WTC11 (cell line): ENCODE results near the gene CFAP299. TPM values are rescaled to one million over a fixed set of nuclear protein-coding genes. Genes with fewer than 3 reads are reported as not detected.

ENCODE experiments used
- ATAC-seq: fragments of 200-7000 bp; cut with Tn5 transposase; 2 replicates; pipeline ENCODE4 v1.10.0; 2021; ENCODE audit warnings: mild to moderate bottlenecking, moderate library complexity
- CTCF ChIA-PET: fragments of 300-600 bp; sonication (Branson Sonifier 250); formaldehyde crosslinking; loops from one replicate; lab custom pipeline; 2021; ENCODE audit warnings: antibody characterized with exemption; lab: Charles Lee
- POLR2A ChIA-PET: fragments of 350-600 bp; sonication (Branson Sonifier 250); formaldehyde crosslinking; loops from one replicate; lab custom pipeline; 2021; ENCODE audit warnings: antibody characterized with exemption; lab: Charles Lee
- DNase-seq: peaks from one replicate; pipeline ENCODE4 v3.0.0; 2021; ENCODE audit warnings: low spot score
- H3K27ac Mint-ChIP-seq: 2 replicates; pipeline ENCODE4 v1.8.0; 2021; ENCODE audit warnings: mixed read lengths
- H3K27me3 Mint-ChIP-seq: 2 replicates; pipeline ENCODE4 v1.8.0; 2021; ENCODE audit warnings: low read depth, mild to moderate bottlenecking, moderate library complexity, mixed read lengths
- H3K36me3 Mint-ChIP-seq: 2 replicates; pipeline ENCODE4 v1.8.0; 2021; ENCODE audit warnings: mixed read lengths
- H3K4me1 Mint-ChIP-seq: 2 replicates; pipeline ENCODE4 v1.8.0; 2022; ENCODE audit warnings: mixed read lengths
- H3K4me3 Mint-ChIP-seq: 2 replicates; pipeline ENCODE4 v1.8.0; 2021; ENCODE audit warnings: mild to moderate bottlenecking, moderate library complexity, mixed read lengths
- H3K9me3 Mint-ChIP-seq: 2 replicates; pipeline ENCODE4 v1.8.0; 2021; ENCODE audit warnings: mixed read lengths
- AFF4 ChIP-seq: sonication (generic); formaldehyde crosslinking; IDR thresholded peaks from 2 replicates; pipeline ENCODE4 v1.8.1; 2023; ENCODE audit warnings: mild to moderate bottlenecking, missing genetic modification reagents, borderline replicate concordance
- ATF3 ChIP-seq: sonication (generic); formaldehyde crosslinking; conservative IDR thresholded peaks from 2 replicates; pipeline ENCODE4 v1.8.1; 2022; ENCODE audit warnings: mild to moderate bottlenecking, missing genetic modification reagents
- CREB1 ChIP-seq: sonication (generic); formaldehyde crosslinking; IDR thresholded peaks from 2 replicates; pipeline ENCODE4 v1.8.0; 2023; ENCODE audit warnings: mild to moderate bottlenecking, missing genetic modification reagents
- FOXP4 ChIP-seq: sonication (generic); formaldehyde crosslinking; IDR thresholded peaks from 2 replicates; pipeline ENCODE4 v1.8.0; 2022; ENCODE audit warnings: mild to moderate bottlenecking, missing genetic modification reagents
- HMGXB4 ChIP-seq: sonication (generic); formaldehyde crosslinking; IDR thresholded peaks from 2 replicates; pipeline ENCODE4 v1.8.1; 2023; ENCODE audit warnings: mild to moderate bottlenecking, moderate library complexity, missing genetic modification reagents
- JUN ChIP-seq: sonication (generic); formaldehyde crosslinking; IDR thresholded peaks from 2 replicates; pipeline ENCODE4 v1.8.0; 2023; ENCODE audit warnings: mild to moderate bottlenecking, missing genetic modification reagents
- OVOL2 ChIP-seq: fragments of 250-450 bp; sonication (Bioruptor Pico); IDR thresholded peaks from 2 replicates; pipeline ENCODE4 v1.9.0; 2021; ENCODE audit warnings: mild to moderate bottlenecking, borderline replicate concordance
- TEAD1 ChIP-seq: sonication (generic); formaldehyde crosslinking; IDR thresholded peaks from 2 replicates; pipeline ENCODE4 v1.8.0; 2022; ENCODE audit warnings: mild to moderate bottlenecking, missing genetic modification reagents
- ZBTB21 ChIP-seq: sonication (generic); formaldehyde crosslinking; IDR thresholded peaks from 2 replicates; pipeline ENCODE4 v1.8.1; 2023; ENCODE audit warnings: mild to moderate bottlenecking, missing genetic modification reagents, borderline replicate concordance
- ZNF317 ChIP-seq: sonication (generic); formaldehyde crosslinking; IDR thresholded peaks from 2 replicates; pipeline ENCODE4 v1.8.1; 2023; ENCODE audit warnings: low read depth, mild to moderate bottlenecking, moderate library complexity, missing genetic modification reagents, borderline replicate concordance
- ZNF396 ChIP-seq: fragments of 250-450 bp; sonication (Bioruptor Pico); IDR thresholded peaks from 2 replicates; pipeline ENCODE4 v1.8.0; 2021; ENCODE audit warnings: mild to moderate bottlenecking, moderate library complexity, borderline replicate concordance
- ZSCAN18 ChIP-seq: fragments of 250-450 bp; sonication (Bioruptor Pico); IDR thresholded peaks from 2 replicates; pipeline ENCODE4 v2.1.2; 2022; ENCODE audit warnings: mild to moderate bottlenecking, moderate library complexity
- total RNA-seq: library from RNA; stranded (reverse); gene quantifications from 3 replicates; pipeline ENCODE4 v1.2.3, GENCODE V29; 2021
- TF ChIP-seq, protein P1 (sequence below): sonication (generic); formaldehyde crosslinking; IDR thresholded peaks from 2 replicates; pipeline ENCODE4 v1.8.1; 2022; ENCODE audit warnings: low read depth, mild to moderate bottlenecking, moderate library complexity, missing genetic modification reagents, borderline replicate concordance

Gene CFAP299
- total RNA-seq, 1 experiment from 2014 or later, result not detected

DNA sequence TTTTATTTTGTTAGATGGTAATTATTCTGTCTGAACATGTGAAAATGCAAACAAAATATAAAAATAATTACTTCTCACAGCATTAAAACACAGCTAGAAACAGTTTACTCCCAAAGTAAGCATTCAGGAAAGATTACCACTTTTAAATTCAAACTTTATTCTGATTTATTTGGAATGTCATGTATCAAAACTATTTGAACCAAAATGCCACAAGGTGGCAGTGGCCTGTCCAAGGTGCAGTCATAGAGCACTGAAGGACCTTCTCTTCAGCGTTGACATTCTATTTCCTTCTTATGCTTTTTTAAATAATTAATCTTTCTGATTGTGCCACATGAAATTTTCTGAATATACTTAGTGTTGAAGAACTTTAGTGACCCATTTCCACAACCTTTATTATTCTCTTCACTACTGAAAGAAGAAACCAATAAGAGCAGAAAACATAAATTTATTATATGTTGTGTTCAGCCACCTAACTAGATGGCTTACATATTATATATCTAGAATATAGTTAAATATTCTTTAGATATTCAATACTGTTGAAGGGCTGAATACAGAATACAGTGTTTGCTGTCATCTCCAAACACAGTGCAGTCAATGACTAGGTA lies 283.6 kb downstream of the CFAP299 start:
- peaks cover 2% of the 10 kb centered on the region; the same call in 1 of the 2 replicates for H3K36me3 Mint-ChIP-seq

DNA sequence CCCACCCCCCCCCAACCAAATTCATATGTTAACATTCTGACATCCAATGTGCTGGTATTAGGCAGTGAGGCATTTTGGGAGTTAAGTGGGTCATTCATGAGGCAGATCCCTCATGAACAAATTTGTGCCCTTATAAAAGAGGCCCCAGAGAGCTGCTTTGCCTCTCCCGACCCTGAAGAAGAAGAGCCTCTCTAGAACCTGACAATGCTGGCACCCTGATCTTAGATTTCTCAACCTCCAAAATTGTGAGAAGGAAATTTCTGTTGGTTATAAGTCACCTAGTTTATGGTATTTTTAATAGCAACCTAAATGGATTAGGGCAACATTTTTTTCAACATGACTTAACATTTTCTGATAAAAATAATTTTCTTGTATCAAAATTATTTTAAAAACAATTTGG lies 296.3 kb downstream of the CFAP299 start:
- ChIA-PET POLR2A (no interaction called here), CTCF (no interaction called here)
- Mint-ChIP-seq H3K27ac (no peak overlapping the region), H3K4me3 (no peak overlapping the region), H3K27me3 (no peaks in the 10 kb centered on the region), H3K9me3 (peaks cover 14% of the 10 kb centered on the region), H3K4me1 (no peaks in the 10 kb centered on the region), H3K36me3 (no peaks in the 10 kb centered on the region)
- DNase-seq (no peak), ATAC-seq (no peak)
- no peak for TF ChIP-seq JUN (CRISPR knock-in tag)
- no peak for TF ChIP-seq ATF3 (CRISPR knock-in tag)
- TF ChIP-seq FOXP4, result no peak
- TF ChIP-seq AFF4 (CRISPR knock-in tag), result no peak
- TF ChIP-seq, protein P1, sequence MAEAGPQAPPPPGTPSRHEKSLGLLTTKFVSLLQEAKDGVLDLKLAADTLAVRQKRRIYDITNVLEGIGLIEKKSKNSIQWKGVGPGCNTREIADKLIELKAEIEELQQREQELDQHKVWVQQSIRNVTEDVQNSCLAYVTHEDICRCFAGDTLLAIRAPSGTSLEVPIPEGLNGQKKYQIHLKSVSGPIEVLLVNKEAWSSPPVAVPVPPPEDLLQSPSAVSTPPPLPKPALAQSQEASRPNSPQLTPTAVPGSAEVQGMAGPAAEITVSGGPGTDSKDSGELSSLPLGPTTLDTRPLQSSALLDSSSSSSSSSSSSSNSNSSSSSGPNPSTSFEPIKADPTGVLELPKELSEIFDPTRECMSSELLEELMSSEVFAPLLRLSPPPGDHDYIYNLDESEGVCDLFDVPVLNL, result no peak
- no peak for TF ChIP-seq TEAD1
- no peak for TF ChIP-seq ZSCAN18
- TF ChIP-seq CREB1 (CRISPR knock-in tag), result no peak
- no peak for TF ChIP-seq ZNF317 (CRISPR knock-in tag)
- TF ChIP-seq OVOL2 (CRISPR knock-in tag), result no peak
- TF ChIP-seq HMGXB4 (CRISPR knock-in tag), result no peak
- TF ChIP-seq ZBTB21 (CRISPR knock-in tag), result no peak
- TF ChIP-seq ZNF396 (CRISPR knock-in tag), result no peak

More for the DNA sequence above, 283.6 kb downstream of the CFAP299 start:
- ATAC-seq, result no peak
- CTCF ChIA-PET, result no interaction called here
- Mint-ChIP-seq H3K4me3 (no peak overlapping the region), H3K27me3 (no peaks in the 10 kb centered on the region), H3K4me1 (peaks cover 5% of the 10 kb centered on the region), H3K27ac (no peak overlapping the region), H3K9me3 (peaks cover 3% of the 10 kb centered on the region)
- POLR2A ChIA-PET, result no interaction called here
- no peak for TF ChIP-seq FOXP4
- no peak for DNase-seq
